ENCODE data around the gene GPR42.
A peak's percentile ranks its signal among the peaks of the same experiment; 100 is the strongest.
"Not testable (repeated sequence)": the region's sequence is repeated elsewhere in the genome, so short reads cannot be mapped to it uniquely, and the experiment has no call there.

GPR42 gene

DNA sequence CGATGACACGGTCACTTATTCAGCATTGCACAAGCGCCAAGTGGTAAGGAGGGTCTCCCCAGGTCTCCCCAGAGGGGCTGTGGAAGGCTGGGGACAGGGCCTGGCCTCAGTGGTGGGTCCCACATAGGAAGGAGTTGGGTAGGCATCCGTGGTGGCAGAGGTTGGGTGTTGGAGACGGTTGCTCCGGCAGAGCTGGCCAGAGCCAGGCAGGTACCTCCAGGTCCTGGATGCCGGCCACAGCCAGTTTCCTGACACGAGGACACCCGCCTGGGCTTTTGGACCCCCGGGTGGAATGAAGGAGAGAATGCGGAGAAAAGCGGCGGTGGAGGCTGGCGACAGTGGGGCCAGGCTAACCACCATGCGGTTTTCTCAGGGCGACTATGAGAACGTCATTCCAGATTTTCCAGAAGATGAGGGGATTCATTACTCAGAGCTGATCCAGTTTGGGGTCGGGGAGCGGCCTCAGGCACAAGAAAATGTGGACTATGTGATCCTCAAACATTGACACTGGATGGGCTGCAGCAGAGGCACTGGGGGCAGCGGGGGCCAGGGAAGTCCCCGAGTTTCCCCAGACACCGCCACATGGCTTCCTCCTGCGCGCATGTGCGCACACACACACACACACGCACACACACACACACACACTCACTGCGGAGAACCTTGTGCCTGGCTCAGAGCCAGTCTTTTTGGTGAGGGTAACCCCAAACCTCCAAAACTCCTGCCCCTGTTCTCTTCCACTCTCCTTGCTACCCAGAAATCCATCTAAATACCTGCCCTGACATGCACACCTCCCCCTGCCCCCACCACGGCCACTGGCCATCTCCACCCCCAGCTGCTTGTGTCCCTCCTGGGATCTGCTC is 24.4 kb upstream of the GPR42 start:
- DNase-seq (ENCODE audit: low read depth, low spot score) = no peak

DNA sequence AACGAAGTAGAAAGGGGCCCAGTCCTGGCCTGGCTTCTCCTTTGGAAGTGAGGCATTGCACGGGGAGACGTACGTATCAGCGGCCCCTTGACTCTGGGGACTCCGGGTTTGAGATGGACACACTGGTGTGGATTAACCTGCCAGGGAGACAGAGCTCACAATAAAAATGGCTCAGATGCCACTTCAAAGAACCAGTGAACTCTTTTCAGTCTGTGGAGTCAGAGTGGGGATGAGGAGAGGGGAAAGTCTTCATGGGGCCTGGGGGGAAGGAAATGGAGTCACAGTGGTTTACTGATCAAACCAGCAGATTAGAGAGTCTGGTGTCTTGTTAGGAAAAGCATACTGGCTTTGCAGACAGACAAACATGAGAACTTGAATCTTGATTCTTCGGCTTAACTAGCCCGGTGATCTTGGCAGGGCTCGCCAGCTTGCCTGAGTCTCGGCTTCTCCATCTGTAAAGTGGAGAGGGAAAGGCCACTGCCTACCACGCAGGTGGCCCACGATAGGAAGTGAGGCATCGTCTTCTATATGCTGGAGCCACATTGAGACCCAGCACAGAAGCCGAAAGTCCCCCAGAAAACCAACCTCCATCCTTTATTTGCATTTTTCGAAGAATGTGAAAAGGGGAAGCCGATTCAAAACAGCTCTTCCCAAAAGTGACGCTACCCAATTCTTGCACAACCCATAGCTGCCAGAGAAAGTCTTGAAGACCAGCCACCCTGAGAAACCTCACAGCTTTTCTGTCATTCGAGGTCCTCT is 23.5 kb upstream of the GPR42 start, which contains the start of gene FFAR1:
TSS of gene FFAR1 (plus strand) at position 732 of the 759 bp plus-strand sequence. CDS start 3,650 bp downstream, outside the sequence.
- no peak for DNase-seq (ENCODE audit: low read depth, low spot score)

DNA sequence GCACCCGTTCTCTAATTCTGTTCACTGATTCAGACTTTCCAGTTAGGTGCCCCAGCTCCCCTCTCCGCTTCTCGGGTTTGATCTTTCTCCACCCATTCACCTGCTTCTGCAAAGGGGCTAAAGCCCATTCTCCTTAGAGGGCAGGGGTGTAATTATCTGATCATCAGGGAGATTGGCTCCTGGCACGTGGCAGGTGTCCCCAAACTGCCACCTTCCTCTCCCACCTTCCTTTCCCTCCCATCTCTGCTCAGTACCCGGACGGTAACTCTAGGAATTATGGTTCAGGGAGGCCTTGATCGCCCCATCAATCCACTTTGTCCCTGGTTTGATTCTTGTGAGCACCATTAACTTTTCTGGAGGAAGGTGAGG is 23.0 kb upstream of the GPR42 start:
- DNase-seq (ENCODE audit: low read depth, low spot score) = no peak

DNA sequence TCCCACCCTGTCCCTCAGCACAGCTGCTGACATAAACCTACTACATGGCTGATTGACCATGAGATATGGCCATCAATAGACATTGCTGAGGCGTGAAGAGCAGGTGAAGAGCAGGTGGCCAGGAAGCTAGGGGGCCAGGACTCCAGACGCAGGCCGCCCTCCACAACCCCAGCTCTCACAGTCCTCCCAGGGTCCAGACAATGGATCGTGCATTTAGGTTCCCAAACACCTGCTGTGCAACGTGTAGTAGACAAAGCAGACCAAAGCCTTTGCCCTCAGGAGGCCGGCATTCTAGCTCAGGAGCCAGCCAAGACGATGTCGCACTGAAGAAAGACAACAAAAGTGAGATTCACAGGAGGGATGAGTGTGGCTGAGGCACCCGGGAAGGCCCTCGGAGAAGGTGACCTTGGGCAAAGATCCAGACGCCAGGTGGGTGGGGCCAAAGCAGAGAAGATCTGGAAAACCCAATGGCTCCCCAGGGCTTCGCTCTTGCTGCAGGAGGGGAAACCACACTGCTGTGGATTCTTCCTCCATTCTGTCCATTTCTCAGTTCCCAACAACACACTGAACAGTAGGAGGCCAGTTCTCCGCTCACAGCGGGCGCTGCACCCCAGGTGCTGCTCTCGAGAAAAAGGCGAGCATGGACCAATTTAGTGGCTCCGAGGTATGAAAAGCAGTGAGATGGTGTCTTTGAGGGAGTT is 21.8 kb upstream of the GPR42 start:
- DNase-seq (ENCODE audit: low read depth, low spot score) = no peak

DNA sequence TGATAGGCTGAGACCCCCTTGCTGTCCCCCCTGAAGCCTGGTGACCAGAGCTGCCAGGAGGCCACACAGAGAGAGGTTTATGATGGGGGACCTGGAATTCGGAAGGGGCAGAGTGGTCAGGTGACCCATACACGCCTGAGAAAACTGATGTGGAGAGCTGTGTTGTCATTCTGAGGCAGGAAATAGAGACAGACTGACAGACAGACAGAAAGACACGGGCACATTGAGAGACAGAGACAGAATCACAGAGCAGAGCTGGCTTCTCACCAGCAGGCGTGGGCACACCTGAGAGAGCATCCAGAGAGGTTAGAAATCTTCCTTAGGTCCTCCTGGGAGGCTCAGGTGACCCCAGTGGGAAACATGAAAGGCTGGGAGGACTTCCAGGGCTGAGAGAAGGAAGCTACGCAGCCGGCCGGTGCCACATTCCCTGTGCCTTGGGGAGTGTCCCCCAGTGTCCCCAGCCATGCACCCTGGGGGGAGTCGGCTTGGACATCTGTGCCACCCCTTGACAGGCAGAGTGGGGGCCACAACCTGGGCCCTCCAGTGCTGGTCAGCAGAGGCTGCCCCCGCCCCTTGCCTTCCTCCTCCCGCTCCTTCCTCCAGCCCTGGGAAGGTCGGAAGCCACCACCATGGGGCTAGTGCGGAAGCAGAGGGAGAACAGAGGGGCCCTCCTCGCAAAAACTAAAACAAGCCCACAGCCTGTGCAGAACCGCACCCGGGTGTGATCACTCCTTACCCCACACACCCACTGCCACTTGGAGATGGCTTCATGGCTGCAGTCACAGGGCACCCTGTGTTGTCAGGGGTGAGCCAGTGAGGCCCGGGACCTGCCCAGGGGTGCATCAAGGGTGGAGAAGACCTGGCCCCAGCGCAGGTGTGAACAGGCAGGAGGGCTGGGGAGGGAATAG is 21.0 kb upstream of the GPR42 start:
- no peak for DNase-seq (ENCODE audit: low read depth, low spot score)

DNA sequence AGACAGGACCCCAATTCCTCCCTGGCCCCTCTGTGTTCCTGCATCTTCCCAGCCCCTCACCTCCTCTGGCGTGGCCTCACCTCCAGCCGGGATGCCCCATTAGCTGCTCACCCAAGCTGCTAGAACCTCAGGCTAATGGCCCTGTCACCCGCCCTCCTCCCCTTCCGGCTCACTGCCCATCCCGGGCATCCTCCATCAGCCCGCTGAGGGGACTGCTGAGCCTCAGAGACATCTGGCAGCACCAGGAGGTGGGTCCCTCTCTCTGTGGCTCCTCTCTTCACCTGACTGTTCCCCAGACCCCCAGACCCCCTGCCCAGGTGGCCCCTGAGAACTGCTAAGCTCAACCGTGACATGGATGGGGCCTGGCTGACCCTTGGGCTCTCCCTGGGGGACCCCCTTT is 20.3 kb upstream of the GPR42 start:
- no peak for DNase-seq (ENCODE audit: low read depth, low spot score)

DNA sequence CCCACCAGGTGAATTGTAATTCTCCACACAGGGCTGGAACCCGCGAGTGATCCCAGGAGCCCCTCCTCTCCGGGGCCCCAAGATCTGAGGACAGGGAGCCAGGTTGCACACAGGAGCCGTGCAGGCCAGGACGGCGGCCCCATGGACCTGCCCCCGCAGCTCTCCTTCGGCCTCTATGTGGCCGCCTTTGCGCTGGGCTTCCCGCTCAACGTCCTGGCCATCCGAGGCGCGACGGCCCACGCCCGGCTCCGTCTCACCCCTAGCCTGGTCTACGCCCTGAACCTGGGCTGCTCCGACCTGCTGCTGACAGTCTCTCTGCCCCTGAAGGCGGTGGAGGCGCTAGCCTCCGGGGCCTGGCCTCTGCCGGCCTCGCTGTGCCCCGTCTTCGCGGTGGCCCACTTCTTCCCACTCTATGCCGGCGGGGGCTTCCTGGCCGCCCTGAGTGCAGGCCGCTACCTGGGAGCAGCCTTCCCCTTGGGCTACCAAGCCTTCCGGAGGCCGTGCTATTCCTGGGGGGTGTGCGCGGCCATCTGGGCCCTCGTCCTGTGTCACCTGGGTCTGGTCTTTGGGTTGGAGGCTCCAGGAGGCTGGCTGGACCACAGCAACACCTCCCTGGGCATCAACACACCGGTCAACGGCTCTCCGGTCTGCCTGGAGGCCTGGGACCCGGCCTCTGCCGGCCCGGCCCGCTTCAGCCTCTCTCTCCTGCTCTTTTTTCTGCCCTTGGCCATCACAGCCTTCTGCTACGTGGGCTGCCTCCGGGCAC is 19.3 kb upstream of the GPR42 start:
- DNase-seq (ENCODE audit: low read depth, low spot score) = no peak

DNA sequence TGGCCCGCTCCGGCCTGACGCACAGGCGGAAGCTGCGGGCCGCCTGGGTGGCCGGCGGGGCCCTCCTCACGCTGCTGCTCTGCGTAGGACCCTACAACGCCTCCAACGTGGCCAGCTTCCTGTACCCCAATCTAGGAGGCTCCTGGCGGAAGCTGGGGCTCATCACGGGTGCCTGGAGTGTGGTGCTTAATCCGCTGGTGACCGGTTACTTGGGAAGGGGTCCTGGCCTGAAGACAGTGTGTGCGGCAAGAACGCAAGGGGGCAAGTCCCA is 18.8 kb upstream of the GPR42 start:
- no peak for DNase-seq (ENCODE audit: low read depth, low spot score)

DNA sequence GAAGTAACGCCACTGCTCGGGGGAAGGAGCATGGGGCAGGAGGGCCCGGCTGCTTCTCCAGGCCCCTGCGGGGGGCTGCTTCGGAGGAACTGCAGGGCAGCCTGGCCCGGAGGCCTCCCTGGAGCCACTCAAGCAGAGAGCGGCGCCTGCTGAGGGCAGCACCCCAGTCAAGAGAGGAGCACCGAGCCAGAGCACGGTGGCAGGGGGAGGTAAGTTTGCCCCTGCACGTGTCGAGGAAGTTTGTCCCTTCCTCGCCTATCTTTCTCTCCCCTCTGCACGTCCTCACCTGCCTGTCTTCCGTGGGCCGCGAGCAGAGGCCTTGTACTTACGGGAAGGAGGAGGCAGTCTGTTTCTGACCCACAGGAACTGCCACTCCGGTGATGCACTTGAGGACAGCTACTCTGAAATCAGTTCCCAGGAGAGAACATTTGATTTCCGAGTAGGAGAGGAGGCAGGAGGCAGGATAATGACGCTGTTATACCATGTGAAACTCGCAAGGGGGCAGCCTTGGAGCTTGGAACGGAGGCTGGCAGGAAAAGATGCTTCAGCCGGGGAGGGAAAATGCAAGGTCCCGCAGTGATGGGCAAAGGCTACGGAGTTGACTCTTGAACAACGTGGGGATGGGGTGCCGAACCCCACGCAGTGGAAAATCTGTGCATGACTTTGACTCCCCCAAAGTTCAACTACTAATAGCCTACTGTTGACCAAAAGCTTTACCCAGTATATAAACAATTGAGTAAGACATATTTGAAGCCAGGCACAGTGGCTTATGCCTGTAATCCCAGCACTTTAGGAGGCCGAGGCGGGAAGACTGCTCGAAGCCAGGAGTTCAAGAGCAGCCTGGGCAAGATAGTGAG is 18.2 kb upstream of the GPR42 start:
- peak; percentile 40 for DNase-seq (ENCODE audit: low read depth, low spot score)

DNA sequence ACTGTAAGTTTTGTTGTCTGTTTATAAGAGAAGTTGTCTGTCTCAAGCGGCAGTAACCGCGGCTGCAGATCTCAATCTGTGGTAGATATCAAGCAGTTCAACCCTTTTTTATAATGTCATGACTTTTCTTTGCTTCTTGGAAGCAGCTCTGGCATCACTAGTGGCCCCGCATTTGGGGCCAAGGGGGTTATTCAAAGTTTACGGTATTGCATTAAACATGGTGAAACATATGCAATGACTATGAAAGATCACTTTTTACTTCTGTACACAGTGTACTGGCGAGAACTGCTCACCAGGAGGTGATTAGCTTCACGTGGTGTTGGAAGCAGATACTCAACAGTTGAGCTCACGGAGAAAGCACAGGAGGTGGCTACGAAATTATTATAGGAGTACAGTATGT is 17.2 kb upstream of the GPR42 start:
- no peak for DNase-seq (ENCODE audit: low read depth, low spot score)

DNA sequence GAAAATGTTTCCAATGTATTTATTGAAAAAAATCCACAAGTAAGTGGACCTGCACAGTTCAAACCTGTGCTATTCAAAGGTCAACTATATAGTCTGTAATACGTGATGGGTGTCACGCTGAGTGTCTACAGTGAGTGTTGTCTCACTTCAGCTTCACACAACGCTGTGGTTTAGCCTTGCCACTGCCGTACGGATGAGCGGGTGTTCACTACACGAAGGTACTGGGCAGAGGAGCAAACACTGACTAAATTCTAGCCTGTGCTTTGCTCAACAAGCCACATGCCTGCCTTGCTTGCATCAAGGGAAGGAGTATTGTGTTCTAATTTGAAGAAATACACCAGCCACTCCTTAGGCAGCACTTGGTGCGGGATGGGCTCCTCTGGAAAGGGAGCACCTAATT is 16.0 kb upstream of the GPR42 start:
- no peak for DNase-seq (ENCODE audit: low read depth, low spot score)

DNA sequence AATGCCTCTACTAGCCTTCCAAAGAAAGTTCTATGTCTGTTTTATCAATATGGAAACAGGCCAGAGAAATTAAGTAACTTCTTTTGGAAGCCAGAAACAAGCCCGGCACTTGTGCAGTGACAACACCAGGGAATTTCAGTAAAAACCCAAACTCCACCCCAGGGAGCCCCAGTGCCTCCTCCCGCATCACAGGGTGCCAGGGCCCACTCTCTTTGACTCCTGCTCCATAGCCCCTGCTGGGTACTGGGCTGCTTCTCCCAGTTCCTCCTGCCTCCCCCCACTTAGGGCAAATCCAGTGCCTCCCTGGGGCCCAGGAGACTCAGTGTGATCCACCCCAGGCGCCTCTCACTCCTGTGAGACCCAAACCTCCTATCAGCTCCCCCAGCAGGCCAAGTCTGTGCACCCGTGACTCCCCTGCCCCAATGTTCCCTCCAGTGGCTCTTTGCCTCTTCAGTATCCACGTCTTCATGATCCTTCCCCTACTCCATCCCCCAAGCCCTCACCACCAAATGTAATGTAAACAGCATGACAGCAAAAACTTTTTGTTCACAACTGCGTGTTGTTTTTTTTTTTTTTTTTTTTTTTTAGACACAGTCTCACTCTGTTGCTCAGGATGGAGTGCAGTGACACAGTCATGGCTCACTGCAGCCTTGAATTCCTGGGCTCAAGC is 14.9 kb upstream of the GPR42 start:
- no peak for DNase-seq (ENCODE audit: low read depth, low spot score)

DNA sequence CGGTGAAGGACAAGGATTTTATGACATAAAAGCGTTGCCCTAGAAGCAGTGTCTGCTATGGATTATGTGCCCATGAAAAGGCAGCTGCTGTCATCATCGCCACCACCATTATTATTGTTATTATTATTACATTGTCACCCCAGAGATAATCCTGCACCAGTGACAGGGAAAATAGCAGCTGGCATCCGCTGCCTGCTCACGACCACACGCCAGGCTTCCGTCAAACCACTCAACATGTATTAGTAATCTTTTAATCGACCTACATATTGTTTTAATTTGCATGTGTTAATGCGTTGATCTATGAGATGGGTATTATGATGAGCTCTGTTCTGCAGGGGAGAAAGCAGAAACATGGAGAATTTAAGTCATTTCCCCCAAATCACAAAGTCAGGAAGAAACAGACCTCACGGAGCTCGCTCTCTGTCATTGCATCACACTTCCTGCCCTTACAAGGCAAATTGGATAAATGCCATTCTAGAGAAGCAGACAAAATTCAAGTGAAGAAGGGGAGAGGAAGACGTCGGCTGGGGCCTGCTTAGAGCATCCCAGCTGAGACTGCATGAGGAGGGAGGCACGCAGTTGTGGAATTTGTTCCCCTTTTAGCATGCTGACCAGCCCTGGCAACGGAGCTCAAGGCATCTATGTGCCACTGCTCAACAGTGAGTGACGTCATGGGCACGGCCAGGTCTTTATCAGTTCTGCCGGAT is 12.8 kb upstream of the GPR42 start, which contains the start of gene FFAR3:
TSS of gene FFAR3 (plus strand) at position 594 of the 707 bp plus-strand sequence. CDS start 431 bp downstream, outside the sequence.
- DNase-seq (ENCODE audit: low read depth, low spot score) = no peak

DNA sequence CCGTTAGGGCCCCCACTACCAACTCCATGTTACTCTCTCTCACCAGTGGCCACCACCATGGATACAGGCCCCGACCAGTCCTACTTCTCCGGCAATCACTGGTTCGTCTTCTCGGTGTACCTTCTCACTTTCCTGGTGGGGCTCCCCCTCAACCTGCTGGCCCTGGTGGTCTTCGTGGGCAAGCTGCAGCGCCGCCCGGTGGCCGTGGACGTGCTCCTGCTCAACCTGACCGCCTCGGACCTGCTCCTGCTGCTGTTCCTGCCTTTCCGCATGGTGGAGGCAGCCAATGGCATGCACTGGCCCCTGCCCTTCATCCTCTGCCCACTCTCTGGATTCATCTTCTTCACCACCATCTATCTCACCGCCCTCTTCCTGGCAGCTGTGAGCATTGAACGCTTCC is 12.0 kb upstream of the GPR42 start:
- not testable (repeated sequence) for DNase-seq (ENCODE audit: low read depth, low spot score)

DNA sequence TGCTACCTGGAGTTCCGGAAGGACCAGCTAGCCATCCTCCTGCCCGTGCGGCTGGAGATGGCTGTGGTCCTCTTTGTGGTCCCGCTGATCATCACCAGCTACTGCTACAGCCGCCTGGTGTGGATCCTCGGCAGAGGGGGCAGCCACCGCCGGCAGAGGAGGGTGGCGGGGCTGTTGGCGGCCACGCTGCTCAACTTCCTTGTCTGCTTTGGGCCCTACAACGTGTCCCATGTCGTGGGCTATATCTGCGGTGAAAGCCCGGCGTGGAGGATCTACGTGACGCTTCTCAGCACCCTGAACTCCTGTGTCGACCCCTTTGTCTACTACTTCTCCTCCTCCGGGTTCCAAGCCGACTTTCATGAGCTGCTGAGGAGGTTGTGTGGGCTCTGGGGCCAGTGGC is 11.5 kb upstream of the GPR42 start:
- not testable (repeated sequence) for DNase-seq (ENCODE audit: low read depth, low spot score)

DNA sequence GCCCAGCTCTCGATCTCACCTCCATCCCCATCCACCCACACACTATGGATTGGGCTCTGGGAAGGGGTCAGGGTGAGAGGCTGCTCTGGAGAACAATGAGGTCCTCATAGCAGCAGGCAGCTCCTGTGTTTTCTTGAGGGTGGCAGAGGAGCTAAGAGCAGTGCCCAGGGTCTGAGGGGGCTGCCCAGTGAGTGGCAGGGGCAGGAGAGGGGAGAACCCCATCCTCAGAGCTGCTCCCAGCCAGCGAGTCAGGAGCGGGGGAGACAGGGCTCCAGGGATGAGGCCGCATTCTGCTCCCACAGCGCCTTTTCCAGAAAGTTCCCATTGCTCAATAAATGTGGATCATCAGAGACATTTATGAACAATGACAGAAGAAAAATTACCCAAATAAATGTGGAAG is 10.8 kb upstream of the GPR42 start:
- DNase-seq (ENCODE audit: low read depth, low spot score) = not testable (repeated sequence)

DNA sequence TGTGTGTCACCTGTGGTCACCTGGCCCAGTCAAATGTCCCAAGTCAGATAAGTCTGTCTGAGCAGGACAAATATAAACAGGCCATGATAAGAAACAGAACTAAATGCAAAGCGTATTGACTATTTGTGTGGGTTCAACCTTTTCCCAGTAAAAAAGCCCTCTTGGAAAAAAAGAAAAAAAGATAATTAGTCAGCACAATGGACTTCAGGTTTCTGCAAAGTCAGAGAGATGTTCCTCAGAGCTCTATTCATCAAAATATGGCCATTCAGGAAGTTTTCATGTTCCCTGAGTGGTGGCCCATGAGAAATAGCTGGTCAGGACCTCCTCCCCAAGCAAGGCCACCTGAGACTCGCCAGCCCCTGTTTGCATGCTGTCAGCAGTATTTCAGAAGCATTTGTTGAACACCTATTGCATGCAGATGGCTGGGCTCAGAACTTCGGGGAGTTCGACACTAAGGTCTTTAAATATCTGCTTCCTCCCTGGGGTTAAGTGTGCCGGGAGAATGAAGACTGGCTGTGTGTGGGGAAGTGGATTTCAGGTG is 9.9 kb upstream of the GPR42 start:
- DNase-seq (ENCODE audit: low read depth, low spot score) = no peak

All from iPS DF 19.7 (cell line).